Measurements from ENCODE around the gene MED25.

The MED25 gene

GRCh38 chr19:49798574-49798973, 19.5 kb upstream of the MED25 start:
- no peak for DNase-seq (ENCODE audit: low read depth)
- TF ChIP-seq MYC (IDR thresholded peaks at IDR 0.05; ENCODE audit: low read depth, low read length) = no peak
- TF ChIP-seq CTCF (IDR thresholded peaks at IDR 0.05; ENCODE audit: low read depth, low read length) = no peak
- TF ChIP-seq, protein P1, sequence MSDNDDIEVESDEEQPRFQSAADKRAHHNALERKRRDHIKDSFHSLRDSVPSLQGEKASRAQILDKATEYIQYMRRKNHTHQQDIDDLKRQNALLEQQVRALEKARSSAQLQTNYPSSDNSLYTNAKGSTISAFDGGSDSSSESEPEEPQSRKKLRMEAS (IDR thresholded peaks at IDR 0.05; ENCODE audit: low read depth, low read length) = no peak
- TF ChIP-seq POLR2A (IDR thresholded peaks at IDR 0.05; ENCODE audit: extremely low read depth, insufficient read length) = no peak
- no peak overlapping the region for H3K4me3 ChIP-seq (ENCODE audit: low read depth, low read length)

GRCh38 chr19:49799271-49799797, 18.8 kb upstream of the MED25 start:
- no peak overlapping the region for H3K4me3 ChIP-seq (ENCODE audit: low read depth, low read length)
- no peak for TF ChIP-seq POLR2A (IDR thresholded peaks at IDR 0.05; ENCODE audit: extremely low read depth, insufficient read length)
- no peak for TF ChIP-seq MYC (IDR thresholded peaks at IDR 0.05; ENCODE audit: low read depth, low read length)
- DNase-seq (ENCODE audit: low read depth) = no peak

DNA sequence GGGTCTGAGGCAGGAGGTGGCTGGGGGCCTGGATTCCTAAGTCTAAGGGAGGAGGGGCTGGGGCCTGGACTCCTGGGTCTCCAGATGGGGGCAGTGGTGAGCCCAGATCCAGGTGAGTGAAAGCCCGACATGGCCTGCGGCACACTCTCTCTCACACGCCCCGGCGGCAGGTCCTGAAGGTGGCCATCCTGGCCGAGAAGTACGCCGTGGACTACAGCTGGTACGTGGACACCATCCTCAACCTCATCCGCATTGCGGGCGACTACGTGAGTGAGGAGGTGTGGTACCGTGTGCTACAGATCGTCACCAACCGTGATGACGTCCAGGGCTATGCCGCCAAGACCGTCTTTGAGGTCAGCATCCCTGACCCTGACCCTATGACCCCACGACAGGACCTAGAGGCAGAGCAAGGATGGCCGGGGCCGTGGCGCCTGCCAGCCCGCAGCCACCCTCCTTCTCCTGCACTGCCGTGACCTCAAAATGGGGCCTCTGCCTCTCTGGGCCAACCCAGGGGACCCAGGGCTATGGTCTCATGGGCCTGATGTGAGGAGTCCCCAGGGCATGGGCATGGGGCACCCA, 18.2 kb upstream of the MED25 start:
- no peak overlapping the region for H3K4me3 ChIP-seq (ENCODE audit: low read depth, low read length)
- TF ChIP-seq CTCF (IDR thresholded peaks at IDR 0.05; ENCODE audit: low read depth, low read length) (peak; percentile 38), POLR2A (IDR thresholded peaks at IDR 0.05; ENCODE audit: extremely low read depth, insufficient read length) (no peak)
- TF ChIP-seq, protein P1 (IDR thresholded peaks at IDR 0.05; ENCODE audit: low read depth, low read length) = no peak
- peak; percentile 30 for DNase-seq (ENCODE audit: low read depth)

DNA sequence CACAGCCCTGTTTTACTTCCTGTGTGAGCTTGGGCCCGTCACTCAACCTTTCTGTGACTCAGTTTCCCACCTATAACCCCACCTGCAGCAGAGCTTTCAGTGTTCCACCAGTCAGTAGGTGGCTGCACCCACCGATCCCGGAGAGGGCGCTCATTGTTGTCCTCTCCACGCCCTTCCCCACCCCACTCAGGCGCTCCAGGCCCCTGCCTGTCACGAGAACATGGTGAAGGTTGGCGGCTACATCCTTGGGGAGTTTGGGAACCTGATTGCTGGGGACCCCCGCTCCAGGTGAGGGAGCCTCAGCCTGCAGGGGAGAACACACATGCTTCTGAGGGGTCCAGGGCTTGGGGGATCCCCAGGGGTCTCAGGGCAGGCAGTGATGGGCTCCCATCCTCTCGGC, 17.3 kb upstream of the MED25 start:
- no peak overlapping the region for H3K4me3 ChIP-seq (ENCODE audit: low read depth, low read length)
- no peak for TF ChIP-seq CTCF (IDR thresholded peaks at IDR 0.05; ENCODE audit: low read depth, low read length)
- TF ChIP-seq, protein P1 (IDR thresholded peaks at IDR 0.05; ENCODE audit: low read depth, low read length) = no peak
- no peak for DNase-seq (ENCODE audit: low read depth)

DNA sequence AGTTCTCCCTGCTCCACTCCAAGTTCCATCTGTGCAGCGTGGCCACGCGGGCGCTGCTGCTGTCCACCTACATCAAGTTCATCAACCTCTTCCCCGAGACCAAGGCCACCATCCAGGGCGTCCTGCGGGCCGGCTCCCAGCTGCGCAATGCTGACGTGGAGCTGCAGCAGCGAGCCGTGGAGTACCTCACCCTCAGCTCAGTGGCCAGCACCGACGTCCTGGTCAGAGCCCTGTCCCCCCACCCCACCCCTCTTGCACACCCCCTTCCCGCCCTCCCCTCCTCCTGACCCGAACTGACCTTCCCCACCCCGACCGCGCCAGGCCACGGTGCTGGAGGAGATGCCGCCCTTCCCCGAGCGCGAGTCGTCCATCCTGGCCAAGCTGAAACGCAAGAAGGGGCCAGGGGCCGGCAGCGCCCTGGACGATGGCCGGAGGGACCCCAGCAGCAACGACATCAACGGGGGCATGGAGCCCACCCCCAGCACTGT, 16.6 kb upstream of the MED25 start:
- H3K4me3 ChIP-seq (ENCODE audit: low read depth, low read length) = no peak overlapping the region
- TF ChIP-seq CTCF (IDR thresholded peaks at IDR 0.05; ENCODE audit: low read depth, low read length) = no peak
- no peak for TF ChIP-seq POLR2A (IDR thresholded peaks at IDR 0.05; ENCODE audit: extremely low read depth, insufficient read length)
- TF ChIP-seq MYC (IDR thresholded peaks at IDR 0.05; ENCODE audit: low read depth, low read length) = no peak
- TF ChIP-seq, protein P1 (IDR thresholded peaks at IDR 0.05; ENCODE audit: low read depth, low read length) = no peak

DNA sequence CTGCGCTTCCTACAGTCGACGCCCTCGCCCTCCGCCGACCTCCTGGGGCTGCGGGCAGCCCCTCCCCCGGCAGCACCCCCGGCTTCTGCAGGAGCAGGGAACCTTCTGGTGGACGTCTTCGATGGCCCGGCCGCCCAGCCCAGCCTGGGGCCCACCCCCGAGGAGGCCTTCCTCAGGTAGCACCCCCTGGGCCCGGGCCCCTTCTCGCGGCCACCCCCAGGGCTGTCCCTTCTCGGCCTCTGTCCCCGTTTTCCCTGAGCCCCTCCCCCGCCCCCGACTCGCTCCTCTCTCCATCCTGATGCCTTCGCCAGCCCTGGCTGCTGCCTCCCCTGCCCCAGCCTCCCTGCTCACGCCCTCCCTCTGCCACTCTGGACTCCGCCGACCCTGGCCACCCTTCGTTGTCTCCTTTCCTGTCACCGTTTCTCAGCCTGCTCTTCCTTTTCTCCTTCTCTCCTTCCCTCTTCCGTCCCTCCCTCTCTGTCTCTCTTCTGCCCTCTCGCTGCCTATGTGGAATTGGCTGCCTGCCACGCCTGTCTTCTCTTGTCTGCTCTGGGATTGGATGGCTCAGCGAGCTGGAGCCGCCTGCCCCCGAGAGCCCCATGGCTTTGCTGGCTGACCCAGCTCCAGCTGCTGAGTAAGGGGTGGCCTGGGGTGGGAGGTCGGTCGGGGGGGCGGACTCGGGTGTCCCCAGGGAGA, 16.0 kb upstream of the MED25 start:
- no peak for TF ChIP-seq MYC (IDR thresholded peaks at IDR 0.05; ENCODE audit: low read depth, low read length)
- DNase-seq (ENCODE audit: low read depth) = no peak
- H3K4me3 ChIP-seq (ENCODE audit: low read depth, low read length) = no peak overlapping the region

More for the DNA sequence above, 16.6 kb upstream of the MED25 start:
- DNase-seq (ENCODE audit: low read depth) = no peak
